Lung microvascular endothelial cell (primary cell): ENCODE measurements around the gene CENPX. TPM values are rescaled to one million over a fixed set of nuclear protein-coding genes. Genes with fewer than 3 reads are reported as not detected.
A peak's percentile ranks its signal among the peaks of the same experiment; 100 is the strongest.

ENCODE experiments used
- DNase-seq, 2 donors: peaks; one replicate each; pipeline versions ENCODE4 v3.0.0 to v3.0.0-alpha.2; 2010; ENCODE audit warnings: low read depth in 2 of 2
- total RNA-seq: library from RNA; depleted of rRNA; stranded (reverse); fragments of >200 nt; gene quantifications from 2 replicates; pipeline ENCODE4 v1.2.1, GENCODE V29; 2014

CENPX gene
- total RNA-seq, 1 donor from 2014 or later, result 31.5 TPM

GRCh38 chr17:82023447-82024241, 966 bp upstream of the CENPX start:
- peak; percentile 22 to 23 for DNase-seq

- DNase-seq, result peak; percentile 100
These were observed 336 bp upstream of the CENPX start, which contains the start of gene LRRC45 for GRCh38 chr17:82022981-82023446. Gene LRRC45, plus strand, starts transcription at chr17:82023305. Its CDS starts 339 bp downstream, at chr17:82023644.

- no peak for DNase-seq
These were observed 773 bp downstream of the CENPX start for GRCh38 chr17:82021900-82022309.

- peak; percentile 82 to 89 for DNase-seq
These were observed 1.4 kb downstream of the CENPX start for GRCh38 chr17:82021107-82021899.

GRCh38 chr17:82020572-82021106, 2.0 kb downstream of the CENPX start:
- no peak for DNase-seq

- peak; percentile 50 to 70 for DNase-seq
These were observed 2.7 kb downstream of the CENPX start for GRCh38 chr17:82019690-82020571.

- DNase-seq, result no peak
These were observed 3.5 kb downstream of the CENPX start for GRCh38 chr17:82018989-82019689.

GRCh38 chr17:82018152-82018988, 4.3 kb downstream of the CENPX start:
- DNase-seq, result no peak

- no peak for DNase-seq
These were observed 5.0 kb downstream of the CENPX start for GRCh38 chr17:82017612-82018151.

- DNase-seq, result no peak
These were observed 5.7 kb downstream of the CENPX start for GRCh38 chr17:82016875-82017459.

GRCh38 chr17:82016061-82016874, 6.4 kb downstream of the CENPX start:
- DNase-seq, result no peak

- DNase-seq, result no peak
These were observed 7.2 kb downstream of the CENPX start for GRCh38 chr17:82015311-82015971.

GRCh38 chr17:82014971-82015310, 7.7 kb downstream of the CENPX start:
- DNase-seq, result no peak

- no peak for DNase-seq
These were observed 8.2 kb downstream of the CENPX start for GRCh38 chr17:82014432-82014831.

- no peak for DNase-seq
These were observed 8.8 kb downstream of the CENPX start for GRCh38 chr17:82013772-82014321.

- DNase-seq, result peak in 1 of 2 donors; percentile 48
These were observed 9.3 kb downstream of the CENPX start for GRCh38 chr17:82013341-82013740.

GRCh38 chr17:82012640-82013295, 9.9 kb downstream of the CENPX start:
- no peak for DNase-seq
